Calu3 (cell line): ENCODE measurements around the gene KRTAP10-9. TPM values are rescaled to one million over a fixed set of nuclear protein-coding genes. Genes with fewer than 3 reads are reported as not detected.

Experiments
- BruUV-seq: library from RNA; stranded (reverse); fragments of 400-500 nt; replicated peaks from 2 replicates; lab custom pipeline; 2021; lab: Mats Ljungman, UMichigan
- CTCF ChIA-PET: fragments of 300-600 bp; sonication (Branson Sonifier 250); formaldehyde crosslinking; loops from one replicate; lab custom pipeline; 2022; ENCODE audit warnings: antibody characterized with exemption; lab: Charles Lee
- DNase-seq: peaks from one replicate; pipeline ENCODE4 v3.0.0; 2022
- H3K27ac Mint-ChIP-seq: one replicate; pipeline ENCODE4 v1.8.0; 2022; ENCODE audit warnings: mixed read lengths; ENCODE audit not compliant: unreplicated experiment
- H3K27me3 Mint-ChIP-seq: one replicate; pipeline ENCODE4 v1.8.0; 2022; ENCODE audit warnings: mixed read lengths; ENCODE audit not compliant: unreplicated experiment
- H3K36me3 Mint-ChIP-seq: one replicate; pipeline ENCODE4 v1.8.0; 2022; ENCODE audit warnings: mild to moderate bottlenecking, moderate library complexity, mixed read lengths; ENCODE audit not compliant: insufficient read depth, unreplicated experiment
- H3K4me1 Mint-ChIP-seq: one replicate; pipeline ENCODE4 v1.8.0; 2022; ENCODE audit warnings: mild to moderate bottlenecking, low read depth, mixed read lengths; ENCODE audit not compliant: unreplicated experiment
- H3K4me3 Mint-ChIP-seq: one replicate; pipeline ENCODE4 v1.8.0; 2022; ENCODE audit warnings: mild to moderate bottlenecking, low read depth, moderate library complexity, mixed read lengths; ENCODE audit not compliant: unreplicated experiment
- H3K9me3 Mint-ChIP-seq: one replicate; pipeline ENCODE4 v1.8.0; 2022; ENCODE audit warnings: low read depth, mixed read lengths; ENCODE audit not compliant: unreplicated experiment
- CTCF ChIP-seq: fragments of 200-600 bp; IDR thresholded peaks from one replicate; pipeline ENCODE4 v1.8.0; 2022; ENCODE audit warnings: antibody characterized with exemption; ENCODE audit not compliant: unreplicated experiment
- intact Hi-C: fragments of 100-400 bp; cut with micrococcal nuclease; formaldehyde crosslinking; loops from one replicate; pipeline ENCODE4 v1.10.0; 2022; ENCODE audit not compliant: unreplicated experiment
- total RNA-seq: library from RNA; stranded (reverse); gene quantifications from 2 replicates; pipeline ENCODE4 v1.2.3, GENCODE V29; 2022

The KRTAP10-9 gene
- total RNA-seq, 1 experiment from 2014 or later, result not detected

GRCh38 chr21:44618504-44618903 is 8.4 kb upstream of the KRTAP10-9 start:
- Mint-ChIP-seq H3K4me1 (no peaks in the 10 kb centered on the region), H3K27me3 (peaks cover 55% of the 10 kb centered on the region), H3K36me3 (peaks cover 5% of the 10 kb centered on the region), H3K9me3 (peaks cover 15% of the 10 kb centered on the region), H3K27ac (no peak overlapping the region), H3K4me3 (no peak overlapping the region)
- DNase-seq, result no peak
- no TSS peak for BruUV-seq
- CTCF ChIA-PET, result no interaction called here
- intact Hi-C loops, result no loop called here
- TF ChIP-seq CTCF, result no peak

- peaks cover 5% of the 10 kb centered on the region for H3K36me3 Mint-ChIP-seq
- H3K27me3 Mint-ChIP-seq, result peaks cover 57% of the 10 kb centered on the region
- CTCF ChIA-PET, result no interaction called here
- no peak overlapping the region for H3K4me3 Mint-ChIP-seq
- no peak for DNase-seq
- no peaks in the 10 kb centered on the region for H3K4me1 Mint-ChIP-seq
- intact Hi-C loops, result no loop called here
- H3K9me3 Mint-ChIP-seq, result peaks cover 19% of the 10 kb centered on the region
- BruUV-seq, result no TSS peak
- no peak overlapping the region for H3K27ac Mint-ChIP-seq
- TF ChIP-seq CTCF, result no peak
Measured at GRCh38 chr21:44618909-44619308, 8.0 kb upstream of the KRTAP10-9 start.

GRCh38 chr21:44619886-44620285 is 7.0 kb upstream of the KRTAP10-9 start:
- intact Hi-C loops, result no loop called here
- Mint-ChIP-seq H3K9me3 (peaks cover 25% of the 10 kb centered on the region), H3K27me3 (peaks cover 66% of the 10 kb centered on the region), H3K27ac (no peak overlapping the region), H3K36me3 (peaks cover 5% of the 10 kb centered on the region), H3K4me3 (no peak overlapping the region), H3K4me1 (no peaks in the 10 kb centered on the region)
- CTCF ChIA-PET, result no interaction called here
- no peak for TF ChIP-seq CTCF
- no peak for DNase-seq
- no TSS peak for BruUV-seq

GRCh38 chr21:44623575-44623974 is 3.3 kb upstream of the KRTAP10-9 start:
- no peak overlapping the region for H3K4me3 Mint-ChIP-seq
- intact Hi-C loops, result no loop called here
- H3K4me1 Mint-ChIP-seq, result no peaks in the 10 kb centered on the region
- H3K9me3 Mint-ChIP-seq, result peaks cover 25% of the 10 kb centered on the region
- H3K27me3 Mint-ChIP-seq, result peaks cover 54% of the 10 kb centered on the region
- DNase-seq, result no peak
- peaks cover 5% of the 10 kb centered on the region for H3K36me3 Mint-ChIP-seq
- BruUV-seq, result no TSS peak
- TF ChIP-seq CTCF, result no peak
- H3K27ac Mint-ChIP-seq, result no peak overlapping the region
- CTCF ChIA-PET, result no interaction called here
